Measurements from ENCODE around the gene LTC4S.
"Not testable (repeated sequence)": the region's sequence is repeated elsewhere in the genome, so short reads cannot be mapped to it uniquely, and the experiment has no call there.

Gene LTC4S

DNA sequence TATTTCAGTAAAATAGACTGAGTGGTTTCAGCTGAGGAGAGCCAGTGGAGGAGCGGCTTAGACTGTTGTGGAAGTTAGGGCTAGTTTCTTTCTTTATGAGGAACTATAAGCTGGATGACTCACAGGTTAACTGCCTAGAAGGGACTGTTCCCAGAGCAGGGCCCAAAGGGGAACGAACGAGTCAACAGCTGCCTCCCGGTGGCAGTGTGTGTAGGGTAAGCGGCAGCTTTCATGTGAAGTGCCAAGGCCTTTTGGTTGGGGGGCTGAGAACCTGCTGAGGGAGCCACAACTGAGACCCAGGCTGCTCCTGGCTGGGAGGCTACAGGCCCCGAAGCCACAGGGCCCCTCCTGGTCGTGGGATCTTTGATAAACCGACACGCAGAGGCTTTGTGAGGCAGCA lies 33.9 kb downstream of the LTC4S start:
- no peak for DNase-seq

DNA sequence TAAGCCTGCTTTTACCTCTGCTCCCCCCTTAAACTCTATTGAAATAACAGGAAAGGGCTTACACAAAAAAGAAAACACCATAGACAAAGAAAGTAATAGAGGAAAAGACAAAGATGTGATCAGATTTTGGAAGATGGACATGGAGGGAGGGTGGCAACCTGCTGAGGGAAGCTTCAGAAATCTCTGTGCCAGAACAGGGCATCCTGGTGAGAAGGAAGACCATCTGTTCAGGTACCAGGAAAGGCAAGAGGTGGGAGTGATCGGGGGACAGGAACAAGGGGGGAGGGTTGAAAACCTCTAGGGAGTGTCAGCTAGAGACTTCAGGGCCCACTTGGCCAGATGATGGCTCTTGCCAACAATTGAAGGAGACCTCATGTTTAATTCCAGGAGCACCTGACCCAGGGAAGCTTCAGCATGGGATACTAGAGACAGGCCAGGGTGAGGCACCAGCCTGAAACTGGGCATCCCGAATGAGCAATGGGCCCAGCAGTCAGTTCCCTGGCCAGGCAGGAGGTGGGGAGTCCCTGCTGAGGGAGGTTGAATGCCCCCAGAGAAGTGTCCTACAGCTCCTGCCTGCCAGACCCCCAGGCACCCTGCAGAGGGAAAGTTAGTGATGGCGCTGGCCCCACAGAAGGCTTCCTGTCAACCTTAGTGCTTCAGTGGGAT lies 35.1 kb downstream of the LTC4S start:
- DNase-seq = no peak

DNA sequence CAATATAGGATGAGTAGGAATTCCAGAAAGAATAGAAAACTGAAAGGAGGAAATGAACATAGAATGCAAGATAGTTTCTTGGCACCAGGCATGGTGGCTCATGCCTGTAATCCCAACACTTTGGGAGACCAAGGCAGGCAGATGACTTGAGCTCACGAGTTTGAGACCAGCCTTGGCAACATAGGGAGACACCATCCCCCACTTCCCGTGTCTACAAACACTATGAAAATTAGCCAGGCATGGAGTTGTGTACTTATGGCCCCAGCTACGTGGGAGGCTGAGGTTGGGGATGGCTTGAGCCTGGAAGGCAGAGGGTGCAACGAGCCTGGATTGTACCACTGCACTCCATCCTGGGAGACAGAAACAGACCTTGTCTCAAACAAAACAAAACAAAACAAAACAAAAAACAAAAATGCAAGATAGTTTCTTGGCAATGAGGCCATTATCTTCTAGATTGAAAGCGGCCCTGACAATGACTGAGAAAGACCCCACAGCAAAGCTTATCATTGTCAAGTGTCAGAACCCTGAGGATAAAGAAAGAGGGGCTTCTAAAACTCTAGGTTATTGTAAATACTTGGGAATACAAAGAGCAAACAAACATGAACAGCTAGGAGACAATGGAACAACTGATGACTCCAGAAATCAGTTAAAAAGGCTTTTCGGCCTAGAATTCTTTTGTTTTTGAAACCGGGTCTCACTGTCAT lies 36.1 kb downstream of the LTC4S start:
- DNase-seq = no peak

DNA sequence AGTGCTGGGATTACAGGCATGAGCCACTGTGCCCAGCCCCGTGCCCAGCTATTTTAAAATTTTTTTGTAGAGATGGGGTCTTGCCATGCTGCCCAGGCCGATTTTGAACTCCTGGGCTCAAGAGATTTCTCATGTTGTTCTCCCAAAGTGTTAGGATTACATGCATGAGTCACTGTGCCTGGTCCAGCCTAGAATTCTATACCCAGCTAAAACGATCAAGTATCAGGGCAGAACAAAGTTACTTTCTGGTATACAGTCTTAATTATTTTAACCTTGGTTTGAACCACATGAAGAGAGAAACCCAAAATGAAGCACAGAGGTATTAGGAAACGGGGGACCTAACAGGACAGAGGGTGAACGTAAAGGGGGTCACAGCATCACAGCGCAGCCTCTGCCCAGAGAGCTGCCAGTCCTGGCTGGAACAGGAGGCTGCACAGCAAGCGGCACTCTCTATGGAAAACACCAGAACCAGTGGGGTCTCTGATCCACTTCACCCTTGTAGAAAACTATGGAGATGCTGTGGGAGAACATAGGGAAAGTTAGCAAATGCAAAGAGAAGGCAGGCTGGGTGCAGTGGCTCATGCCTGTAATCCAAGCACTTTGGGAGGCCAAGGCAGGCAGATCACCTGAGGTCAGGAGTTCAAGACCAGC lies 37.2 kb downstream of the LTC4S start:
- DNase-seq = no peak

DNA sequence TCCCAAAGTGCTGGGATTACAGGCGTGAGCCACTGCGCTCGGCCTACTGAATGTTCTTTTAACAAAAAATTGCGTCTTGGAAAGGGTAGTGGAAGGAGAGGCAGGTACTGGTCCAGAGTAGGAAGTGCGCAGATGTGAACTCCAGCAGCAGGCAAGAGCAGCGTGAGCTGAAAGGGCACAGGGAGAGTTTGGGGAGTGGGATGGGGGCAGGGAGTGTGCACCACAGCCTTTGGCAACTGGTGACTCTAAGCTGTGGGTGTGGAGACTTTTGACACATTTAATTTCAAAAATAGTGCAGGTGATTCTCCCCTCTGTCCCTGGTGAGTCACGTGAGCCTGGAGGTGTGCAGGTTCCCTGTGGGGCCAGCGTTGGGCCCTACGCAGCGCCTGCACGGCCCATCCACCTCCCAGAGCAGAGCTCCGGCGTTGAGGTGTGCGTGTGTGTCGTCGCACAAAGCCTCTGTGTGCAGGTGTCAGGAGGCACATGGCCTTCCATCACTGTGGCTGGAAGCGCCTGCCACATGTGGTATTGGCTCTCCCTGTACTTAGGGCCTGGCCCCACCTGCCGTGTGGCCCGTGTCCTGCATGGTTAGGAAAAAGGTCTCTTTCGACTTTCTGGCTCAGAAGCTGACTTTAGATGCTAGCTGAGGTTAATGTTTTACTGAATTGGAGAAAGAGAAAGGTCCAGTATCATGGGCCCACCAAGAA lies 38.4 kb downstream of the LTC4S start:
- no peak for DNase-seq

DNA sequence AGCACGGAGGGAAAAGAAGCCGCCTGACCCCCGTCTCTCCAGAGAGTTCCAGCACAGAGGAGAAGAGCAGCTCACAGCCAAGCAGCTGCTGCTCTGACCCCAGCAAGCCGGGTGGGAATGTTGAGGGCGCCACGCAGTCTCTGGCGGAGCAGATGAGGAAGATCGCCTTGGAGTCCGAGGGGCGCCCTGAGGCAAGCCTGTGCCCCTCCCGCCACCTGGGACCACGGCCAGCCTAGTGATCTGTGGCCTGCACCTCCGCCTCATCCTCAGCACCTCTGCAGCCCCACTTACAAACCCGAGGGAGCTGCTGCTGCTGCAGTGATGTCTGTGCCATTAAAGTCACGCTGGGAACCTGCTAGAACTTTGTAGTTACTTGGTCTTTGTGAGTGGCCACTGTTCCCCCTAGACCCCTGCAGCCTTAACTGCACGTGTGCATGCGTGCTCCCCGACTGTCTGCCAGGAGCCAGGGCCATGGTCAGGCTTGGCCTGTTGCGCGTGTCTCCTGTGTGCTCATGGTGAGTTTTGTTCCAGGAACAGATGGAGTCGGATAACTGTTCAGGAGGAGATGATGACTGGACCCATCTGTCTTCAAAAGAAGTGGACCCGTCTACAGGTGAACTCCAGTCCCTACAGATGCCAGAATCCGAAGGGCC lies 39.4 kb downstream of the LTC4S start:
- DNase-seq = no peak

DNA sequence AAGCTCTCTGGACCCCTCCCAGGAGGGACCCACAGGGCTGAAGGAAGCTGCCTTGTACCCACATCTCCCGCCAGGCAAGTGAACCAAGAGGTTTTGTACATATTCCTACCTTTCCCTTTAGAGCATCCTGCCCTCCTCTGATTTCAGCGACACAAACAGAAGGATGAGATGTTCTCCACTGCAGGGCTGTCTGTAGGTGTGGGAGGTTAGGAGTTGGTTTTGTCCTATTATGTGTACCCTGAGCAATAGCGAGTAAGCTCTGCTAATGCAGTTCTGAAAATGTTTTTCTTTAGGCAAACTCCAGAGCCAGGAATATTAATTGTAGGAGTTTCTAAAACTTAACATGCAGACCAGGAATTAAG lies 39.9 kb downstream of the LTC4S start:
- no peak for DNase-seq

DNA sequence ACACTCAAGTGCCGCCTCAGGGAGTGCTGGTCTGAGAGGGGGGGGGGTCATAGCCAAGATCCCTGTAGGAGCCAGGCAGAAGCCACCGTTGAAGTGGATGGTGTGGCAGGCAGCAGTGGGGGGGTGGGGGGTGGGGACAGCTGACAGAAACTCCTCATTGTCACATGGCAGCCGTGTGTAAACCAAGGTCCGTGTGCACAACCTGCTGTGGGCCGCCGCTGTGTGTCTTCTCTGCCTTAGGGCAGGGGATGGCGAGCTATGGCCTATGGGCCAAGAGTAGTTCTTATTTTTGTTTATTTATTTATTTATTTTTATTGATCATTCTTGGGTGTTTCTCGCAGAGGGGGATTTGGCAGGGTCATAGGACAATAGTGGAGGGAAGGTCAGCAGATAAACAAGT lies 40.3 kb downstream of the LTC4S start:
- no peak for DNase-seq

DNA sequence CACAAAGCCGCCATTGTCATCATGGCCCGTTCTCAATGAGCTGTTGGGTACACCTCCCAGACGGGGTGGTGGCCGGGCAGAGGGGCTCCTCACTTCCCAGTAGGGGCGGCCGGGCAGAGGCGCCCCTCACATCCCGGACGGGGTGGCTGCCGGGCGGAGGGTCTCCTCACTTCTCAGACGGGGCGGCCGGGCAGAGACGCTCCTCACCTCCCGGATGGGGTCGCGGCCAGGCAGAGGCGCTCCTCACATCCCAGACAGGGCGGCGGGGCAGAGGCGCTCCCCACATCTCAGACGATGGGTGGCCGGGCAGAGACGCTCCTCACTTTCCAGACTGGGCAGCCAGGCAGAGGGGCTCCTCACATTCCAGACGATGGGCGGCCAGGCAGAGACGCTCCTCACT lies 41.1 kb downstream of the LTC4S start:
- DNase-seq = not testable (repeated sequence)

DNA sequence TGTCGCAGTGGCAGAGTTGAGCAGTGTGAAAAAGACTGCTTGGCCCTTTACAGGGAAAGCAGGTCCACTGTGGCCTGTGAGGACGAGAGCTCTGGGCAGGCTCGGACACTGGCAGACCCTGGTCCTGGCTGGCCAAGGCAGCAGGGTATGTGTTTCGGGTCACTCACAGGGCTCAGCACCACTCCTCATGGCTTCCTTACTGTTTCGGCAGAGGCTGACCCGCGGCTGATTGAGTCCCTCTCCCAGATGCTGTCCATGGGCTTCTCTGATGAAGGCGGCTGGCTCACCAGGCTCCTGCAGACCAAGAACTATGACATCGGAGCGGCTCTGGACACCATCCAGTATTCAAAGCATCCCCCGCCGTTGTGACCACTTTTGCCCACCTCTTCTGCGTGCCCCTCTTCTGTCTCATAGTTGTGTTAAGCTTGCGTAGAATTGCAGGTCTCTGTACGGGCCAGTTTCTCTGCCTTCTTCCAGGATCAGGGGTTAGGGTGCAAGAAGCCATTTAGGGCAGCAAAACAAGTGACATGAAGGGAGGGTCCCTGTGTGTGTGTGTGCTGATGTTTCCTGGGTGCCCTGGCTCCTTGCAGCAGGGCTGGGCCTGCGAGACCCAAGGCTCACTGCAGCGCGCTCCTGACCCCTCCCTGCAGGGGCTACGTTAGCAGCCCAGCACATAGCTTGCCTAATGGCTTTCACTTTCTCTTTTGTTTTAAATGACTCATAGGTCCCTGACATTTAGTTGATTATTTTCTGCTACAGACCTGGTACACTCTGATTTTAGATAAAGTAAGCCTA lies 42.6 kb downstream of the LTC4S start:
- no peak for DNase-seq

DNA sequence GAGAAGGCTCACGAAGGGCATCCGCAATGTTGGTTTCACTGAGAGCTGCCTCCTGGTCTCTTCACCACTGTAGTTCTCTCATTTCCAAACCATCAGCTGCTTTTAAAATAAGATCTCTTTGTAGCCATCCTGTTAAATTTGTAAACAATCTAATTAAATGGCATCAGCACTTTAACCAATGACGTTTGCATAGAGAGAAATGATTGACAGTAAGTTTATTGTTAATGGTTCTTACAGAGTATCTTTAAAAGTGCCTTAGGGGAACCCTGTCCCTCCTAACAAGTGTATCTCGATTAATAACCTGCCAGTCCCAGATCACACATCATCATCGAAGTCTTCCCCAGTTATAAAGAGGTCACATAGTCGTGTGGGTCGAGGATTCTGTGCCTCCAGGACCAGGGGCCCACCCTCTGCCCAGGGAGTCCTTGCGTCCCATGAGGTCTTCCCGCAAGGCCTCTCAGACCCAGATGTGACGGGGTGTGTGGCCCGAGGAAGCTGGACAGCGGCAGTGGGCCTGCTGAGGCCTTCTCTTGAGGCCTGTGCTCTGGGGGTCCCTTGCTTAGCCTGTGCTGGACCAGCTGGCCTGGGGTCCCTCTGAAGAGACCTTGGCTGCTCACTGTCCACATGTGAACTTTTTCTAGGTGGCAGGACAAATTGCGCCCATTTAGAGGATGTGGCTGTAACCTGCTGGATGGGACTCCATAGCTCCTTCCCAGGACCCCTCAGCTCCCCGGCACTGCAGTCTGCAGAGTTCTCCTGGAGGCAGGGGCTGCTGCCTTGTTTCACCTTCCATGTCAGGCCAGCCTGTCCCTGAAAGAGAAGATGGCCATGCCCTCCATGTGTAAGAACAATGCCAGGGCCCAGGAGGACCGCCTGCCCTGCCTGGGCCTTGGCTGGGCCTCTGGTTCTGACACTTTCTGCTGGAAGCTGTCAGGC lies 43.6 kb downstream of the LTC4S start:
- no peak for DNase-seq

DNA sequence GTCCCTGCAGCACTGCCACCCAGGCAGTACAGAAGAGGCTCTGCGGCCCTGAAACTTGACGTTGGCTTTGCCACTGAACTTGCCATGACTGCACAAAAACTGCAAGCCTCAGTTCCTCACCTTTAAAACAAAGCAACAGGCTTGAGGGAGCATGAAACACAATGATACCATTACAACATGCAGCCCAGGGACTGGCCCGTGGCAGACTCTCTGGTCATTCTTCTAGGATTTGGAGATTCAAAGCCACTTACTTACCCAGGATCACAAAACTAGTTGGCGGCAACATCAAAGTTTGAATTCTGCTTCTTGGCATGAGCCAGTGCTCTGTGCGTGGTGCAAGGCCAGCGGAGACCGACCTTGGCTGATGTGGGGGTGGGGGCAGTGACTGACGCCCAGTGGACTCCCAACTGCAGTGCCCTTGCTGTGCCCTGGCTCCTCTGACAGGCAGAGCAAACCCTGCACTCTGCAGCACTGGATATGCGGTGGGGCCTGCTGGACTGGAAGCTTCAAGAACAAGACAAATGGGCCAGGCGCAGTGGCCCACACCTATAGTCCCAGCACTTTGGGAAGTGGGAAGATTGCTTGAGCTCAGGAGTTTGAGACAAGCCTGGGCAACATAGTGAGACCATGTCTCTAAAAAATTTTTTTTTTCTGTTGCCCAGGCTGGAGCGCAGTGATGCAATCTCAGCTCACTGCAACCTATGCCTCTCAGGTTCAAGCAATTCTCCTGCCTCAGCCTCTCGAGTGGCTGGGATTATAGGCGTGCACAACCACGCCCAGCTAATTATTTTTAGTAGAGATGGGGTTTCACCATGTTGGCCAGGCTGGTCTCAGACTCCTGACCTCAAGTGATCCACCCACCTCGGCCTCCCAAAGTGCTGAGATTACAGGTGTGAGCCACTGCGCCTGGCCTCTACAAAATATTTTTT lies 45.8 kb downstream of the LTC4S start:
- no peak for DNase-seq

DNA sequence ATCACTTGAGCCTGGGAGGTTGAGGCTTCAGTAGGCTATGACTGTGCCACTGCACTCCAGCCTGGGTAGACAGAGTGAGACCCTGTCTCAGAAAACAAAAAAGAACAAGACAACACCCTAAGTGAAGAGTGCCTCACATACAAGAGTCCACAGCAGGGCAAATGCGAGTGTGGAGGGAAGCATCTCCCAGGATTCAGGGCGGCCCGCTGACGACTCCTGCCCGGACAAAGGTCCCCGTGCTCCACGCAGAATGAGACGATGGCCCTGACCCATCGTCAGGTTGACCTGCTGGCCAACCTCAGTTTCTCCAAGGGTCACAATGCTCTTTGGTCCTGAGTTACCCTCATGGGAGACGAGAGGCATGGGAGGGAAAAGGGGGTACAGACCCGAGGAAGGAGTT lies 46.5 kb downstream of the LTC4S start:
- DNase-seq = no peak

DNA sequence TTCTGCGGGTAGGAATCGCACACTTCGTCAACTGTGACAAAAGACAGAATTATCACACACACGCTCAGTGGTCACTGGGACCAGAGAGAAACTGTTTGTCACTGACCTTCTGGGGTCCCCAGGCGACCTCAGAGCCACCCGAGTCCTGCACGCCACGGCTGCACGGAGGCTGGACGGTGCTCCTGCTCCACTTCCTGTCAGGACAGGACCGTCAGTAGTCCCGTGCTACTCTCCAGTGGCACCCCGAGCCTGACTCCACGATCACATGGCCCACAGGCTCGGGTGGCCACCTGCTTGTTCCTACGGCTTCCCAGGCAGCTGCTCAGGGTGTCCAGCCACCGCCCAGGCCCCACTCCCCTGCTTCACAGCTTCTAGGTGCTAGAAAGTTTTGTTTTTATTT lies 47.0 kb downstream of the LTC4S start:
- no peak for DNase-seq

DNA sequence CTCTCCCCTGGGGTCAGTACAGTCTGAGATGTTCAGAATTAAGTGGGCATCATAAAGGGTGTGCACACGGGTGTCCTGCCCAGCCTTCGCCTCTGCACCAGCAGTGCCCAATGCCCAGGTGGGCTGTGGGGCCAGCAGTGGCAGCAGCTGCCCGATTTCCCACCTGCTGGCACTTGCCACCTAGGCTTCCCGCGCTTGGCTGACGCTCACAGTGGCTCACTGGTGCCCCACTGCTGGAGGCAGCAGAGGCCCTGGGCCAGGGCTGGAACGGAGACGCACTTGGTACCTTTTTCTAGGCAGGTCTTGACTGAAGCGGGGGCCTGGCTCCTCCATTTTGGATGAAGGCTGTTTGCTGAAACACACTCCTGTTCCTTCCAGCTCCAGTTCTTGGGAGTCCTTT lies 47.8 kb downstream of the LTC4S start:
- no peak for DNase-seq

Measured in activated gamma-delta T cell (primary cell).